C4-2B (cell line): ENCODE results near the gene CPNE8.

Source experiments
- CTCF ChIP-seq: fragments of 450-650 bp; conservative IDR thresholded peaks from 2 replicates; pipeline ENCODE4 v1.5.1; 2017; ENCODE audit warnings: mild to moderate bottlenecking
- ZFX ChIP-seq: fragments of 450-650 bp; IDR thresholded peaks from 2 replicates; pipeline ENCODE4 v1.6.1; 2017

- TF ChIP-seq CTCF = no peak
- TF ChIP-seq ZFX = no peak
Measured at GRCh38 chr12:38931461-38931860, 26.1 kb upstream of the CPNE8 start.
